Muscle of arm (tissue), 14 donors: ENCODE data around the gene UBALD1. TPM values are rescaled to one million over a fixed set of nuclear protein-coding genes. Genes with fewer than 3 reads are reported as not detected.
A peak's percentile ranks its signal among the peaks of the same experiment; 100 is the strongest.

ENCODE experiments used
- DNase-seq: peaks from one replicate; pipeline ENCODE4 v3.0.0-alpha.2; 2013
- long read RNA-seq, 11 donors: transcript quantifications; one replicate each; lab custom pipeline, GENCODE V29; 2026
- polyA plus RNA-seq, 12 donors: library from polyadenylated mRNA; unstranded; fragments of 120-200 nt; gene quantifications; one replicate each; pipeline ENCODE4 v1.2.1, GENCODE V29; 2013; ENCODE audit not compliant: insufficient read length in 12 of 12

The UBALD1 gene
- 10 to 100 TPM in 11 of 12 donors, not detected in 1; 11.2 to 44.0 (median 15.0) TPM for polyA plus RNA-seq
- long read RNA-seq, donor 1, transcript UBALD1-205 (1 exons, 2,641 nt): major isoform, 20 of 41 reads
- long read RNA-seq, donor 1, transcript UBALD1-201 (3 exons, 1,413 nt): minor isoform, 18 of 41 reads
- long read RNA-seq, donor 1, partial matches to known transcripts: 0 of 41 reads
- long read RNA-seq, donor 1, other reads (novel, unspliced or antisense): 0 of 41 reads
- long read RNA-seq, donor 2, transcript UBALD1-201 (3 exons, 1,413 nt): major isoform, 5 of 11 reads
- long read RNA-seq, donor 2, partial matches to known transcripts: 0 of 11 reads
- long read RNA-seq, donor 2, other reads (novel, unspliced or antisense): 0 of 11 reads
- long read RNA-seq, donor 3, transcript UBALD1-201 (3 exons, 1,413 nt): minor isoform, 7 of 17 reads
- long read RNA-seq, donor 3, transcript UBALD1-205 (1 exons, 2,641 nt): major isoform, 10 of 17 reads
- long read RNA-seq, donor 3, partial matches to known transcripts: 0 of 17 reads
- long read RNA-seq, donor 3, other reads (novel, unspliced or antisense): 0 of 17 reads
- long read RNA-seq, donor 4, transcript UBALD1-205 (1 exons, 2,641 nt): minor isoform, 5 of 11 reads
- long read RNA-seq, donor 4, transcript UBALD1-201 (3 exons, 1,413 nt): major isoform, 6 of 11 reads
- long read RNA-seq, donor 4, partial matches to known transcripts: 0 of 11 reads
- long read RNA-seq, donor 4, other reads (novel, unspliced or antisense): 0 of 11 reads
- long read RNA-seq, donor 5, transcript UBALD1-201 (3 exons, 1,413 nt): major isoform, 15 of 26 reads
- long read RNA-seq, donor 5, transcript UBALD1-205 (1 exons, 2,641 nt): minor isoform, 10 of 26 reads
- long read RNA-seq, donor 5, partial matches to known transcripts: 0 of 26 reads
- long read RNA-seq, donor 5, other reads (novel, unspliced or antisense): 0 of 26 reads
- long read RNA-seq, donor 6, transcript UBALD1-201 (3 exons, 1,413 nt): major isoform, 8 of 14 reads
- long read RNA-seq, donor 6, transcript UBALD1-205 (1 exons, 2,641 nt): minor isoform, 5 of 14 reads
- long read RNA-seq, donor 6, partial matches to known transcripts: 0 of 14 reads
- long read RNA-seq, donor 6, other reads (novel, unspliced or antisense): 0 of 14 reads
- long read RNA-seq, donor 7, partial matches to known transcripts: 0 of 8 reads
- long read RNA-seq, donor 7, other reads (novel, unspliced or antisense): 0 of 8 reads
- long read RNA-seq, donor 8, transcript UBALD1-205 (1 exons, 2,641 nt): major isoform, 9 of 20 reads
- long read RNA-seq, donor 8, transcript UBALD1-201 (3 exons, 1,413 nt): major isoform, 9 of 20 reads
- long read RNA-seq, donor 8, partial matches to known transcripts: 0 of 20 reads
- long read RNA-seq, donor 8, other reads (novel, unspliced or antisense): 0 of 20 reads
- long read RNA-seq, donor 9, transcript UBALD1-205 (1 exons, 2,641 nt): major isoform, 5 of 11 reads
- long read RNA-seq, donor 9, partial matches to known transcripts: 0 of 11 reads
- long read RNA-seq, donor 9, other reads (novel, unspliced or antisense): 0 of 11 reads
- long read RNA-seq, donor 10, transcript UBALD1-201 (3 exons, 1,413 nt): major isoform, 9 of 15 reads
- long read RNA-seq, donor 10, transcript UBALD1-205 (1 exons, 2,641 nt): minor isoform, 5 of 15 reads
- long read RNA-seq, donor 10, partial matches to known transcripts: 0 of 15 reads
- long read RNA-seq, donor 10, other reads (novel, unspliced or antisense): 0 of 15 reads
- long read RNA-seq, donor 11, transcript UBALD1-201 (3 exons, 1,413 nt): minor isoform, 8 of 21 reads
- long read RNA-seq, donor 11, transcript UBALD1-205 (1 exons, 2,641 nt): major isoform, 11 of 21 reads
- long read RNA-seq, donor 11, partial matches to known transcripts: 0 of 21 reads
- long read RNA-seq, donor 11, other reads (novel, unspliced or antisense): 0 of 21 reads

- peak; percentile 75 for DNase-seq
Measured at GRCh38 chr16:4614571-4615383, at the start of gene UBALD1. Gene UBALD1 (minus strand): TSS chr16:4614888. CDS start chr16:4614797, 91 bp downstream.

GRCh38 chr16:4663777-4664465, 49.2 kb upstream of the UBALD1 start:
- peak; percentile 43 for DNase-seq

- no peak for DNase-seq
Measured at GRCh38 chr16:4663465-4663776, 48.7 kb upstream of the UBALD1 start.

GRCh38 chr16:4661661-4662060, 47.0 kb upstream of the UBALD1 start:
- DNase-seq: no peak

- DNase-seq: no peak
Measured at GRCh38 chr16:4660454-4661007, 45.8 kb upstream of the UBALD1 start.

GRCh38 chr16:4659363-4660353, 45.0 kb upstream of the UBALD1 start:
- DNase-seq: no peak

GRCh38 chr16:4656695-4657686, 42.3 kb upstream of the UBALD1 start:
- no peak for DNase-seq

- no peak for DNase-seq
Measured at GRCh38 chr16:4656221-4656620, 41.5 kb upstream of the UBALD1 start.

GRCh38 chr16:4655801-4656200, 41.1 kb upstream of the UBALD1 start:
- DNase-seq: no peak

- DNase-seq: no peak
Measured at GRCh38 chr16:4654964-4655590, 40.4 kb upstream of the UBALD1 start.

- DNase-seq: no peak
Measured at GRCh38 chr16:4654011-4654963, 39.6 kb upstream of the UBALD1 start.

GRCh38 chr16:4652561-4652960, 37.9 kb upstream of the UBALD1 start:
- no peak for DNase-seq

GRCh38 chr16:4651827-4652226, 37.1 kb upstream of the UBALD1 start:
- DNase-seq: no peak

- DNase-seq: peak; percentile 27
Measured at GRCh38 chr16:4650443-4651074, 35.9 kb upstream of the UBALD1 start.
